HepG2 (cell line): ENCODE measurements around the gene IRF2BPL. TPM values are rescaled to one million over a fixed set of nuclear protein-coding genes. Genes with fewer than 3 reads are reported as not detected.

ENCODE experiments used
- ETV6 ChIP-seq: sonication (generic); formaldehyde crosslinking; conservative IDR thresholded peaks from 2 replicates; pipeline ENCODE4 v1.4.0; 2020; ENCODE audit warnings: missing genetic modification reagents
- KDM2A ChIP-seq: sonication (generic); formaldehyde crosslinking; IDR thresholded peaks from 2 replicates; pipeline ENCODE4 v1.4.0; 2020; ENCODE audit warnings: low read depth, missing genetic modification reagents, borderline replicate concordance
- KLF15 ChIP-seq: sonication (generic); formaldehyde crosslinking; IDR thresholded peaks from 2 replicates; pipeline ENCODE4 v1.8.1; 2023; ENCODE audit warnings: borderline replicate concordance, mild to moderate bottlenecking, inconsistent platforms, missing genetic modification reagents, mixed read lengths
- MBNL3 ChIP-seq: fragments of 250-450 bp; sonication (Bioruptor Pico); conservative IDR thresholded peaks from 2 replicates; pipeline ENCODE4 v1.8.0; 2022; ENCODE audit warnings: mild to moderate bottlenecking, inconsistent platforms
- NFIC ChIP-seq: IDR thresholded peaks from 2 replicates; pipeline ENCODE4 v1.6.1; 2012; ENCODE audit warnings: mild to moderate bottlenecking, low read length, inconsistent platforms
- NFYB ChIP-seq: sonication (generic); formaldehyde crosslinking; IDR thresholded peaks from 2 replicates; pipeline ENCODE4 v1.4.0; 2020; ENCODE audit warnings: missing genetic modification reagents
- PCBP2 ChIP-seq: fragments of 200-400 bp; formaldehyde crosslinking; optimal IDR thresholded peaks from 2 replicates; pipeline ENCODE3; 2018; ENCODE audit warnings: low read length, low read depth; ENCODE audit not compliant: poor library complexity, severe bottlenecking
- POLR2AphosphoS5 ChIP-seq: IDR thresholded peaks from 2 replicates; pipeline ENCODE4 v1.6.1; 2012; ENCODE audit warnings: low read depth, low read length
- RARG ChIP-seq: sonication (generic); formaldehyde crosslinking; IDR thresholded peaks from 2 replicates; pipeline ENCODE4 v1.4.0; 2020; ENCODE audit warnings: low read depth, mild to moderate bottlenecking, missing genetic modification reagents
- RBM22 ChIP-seq: fragments of 200-400 bp; formaldehyde crosslinking; optimal IDR thresholded peaks from 2 replicates; pipeline ENCODE3; 2017; ENCODE audit warnings: mild to moderate bottlenecking, low read length, moderate library complexity
- ZBTB20 ChIP-seq: sonication (generic); formaldehyde crosslinking; IDR thresholded peaks from 2 replicates; pipeline ENCODE4 v1.8.1; 2023; ENCODE audit warnings: missing genetic modification reagents, low read depth, mild to moderate bottlenecking, borderline replicate concordance
- ZNF367 ChIP-seq: sonication (generic); formaldehyde crosslinking; IDR thresholded peaks from 2 replicates; pipeline ENCODE4 v1.4.0; 2020; ENCODE audit warnings: missing genetic modification reagents, borderline replicate concordance
- ZNF607 ChIP-seq: sonication (generic); formaldehyde crosslinking; IDR thresholded peaks from 2 replicates; pipeline ENCODE4 v1.5.1; 2020; ENCODE audit warnings: missing genetic modification reagents, mild to moderate bottlenecking, borderline replicate concordance
- polyA plus RNA-seq, 8 experiments: library from polyadenylated mRNA; depleted of rRNA in 3 of 8; stranded (reverse) in 7 of 8; unstranded in 1 of 8; fragments of >200 nt; fragmentation: Illumina TruSeq in 4 of 8; extraction: Trizol in 4 of 8; gene quantifications; 2 replicates each; pipeline versions ENCODE4 v1.2.1 to v1.2.3, GENCODE V29; 2011 to 2016; ENCODE audit warnings: low read depth in 4 of 8, missing spikeins in 1 of 8, mixed read lengths in 1 of 8; ENCODE audit not compliant: insufficient read depth in 1 of 8
- total RNA-seq, 5 experiments: library from RNA; depleted of rRNA; stranded (reverse); fragments of >200 nt; fragmentation: Illumina TruSeq; extraction: Trizol; gene quantifications; 2 replicates each; pipeline ENCODE4 v1.2.3, GENCODE V29; 2016; ENCODE audit warnings: low read depth in 1 of 5
- TF ChIP-seq, protein P1 (sequence below): sonication (generic); formaldehyde crosslinking; IDR thresholded peaks from 2 replicates; pipeline ENCODE4 v1.4.0; 2020; ENCODE audit warnings: mild to moderate bottlenecking, missing genetic modification reagents
- TF ChIP-seq, protein P2 (sequence below): sonication (generic); formaldehyde crosslinking; IDR thresholded peaks from 2 replicates; pipeline ENCODE4 v1.4.0; 2020; ENCODE audit warnings: missing genetic modification reagents
- TF ChIP-seq, protein P3 (sequence below): IDR thresholded peaks from 2 replicates; pipeline ENCODE4 v1.6.1; 2016; ENCODE audit warnings: missing compliant biosample characterization, missing genetic modification reagents, borderline replicate concordance
- TF ChIP-seq, protein P4 (sequence below): sonication (generic); formaldehyde crosslinking; IDR thresholded peaks from 2 replicates; pipeline ENCODE4 v1.8.0; 2022; ENCODE audit warnings: missing genetic modification reagents, low read depth, mild to moderate bottlenecking, borderline replicate concordance
- TF ChIP-seq, protein P5 (sequence below): sonication (generic); formaldehyde crosslinking; IDR thresholded peaks from 2 replicates; pipeline ENCODE4 v1.4.0; 2020; ENCODE audit warnings: low read depth, mild to moderate bottlenecking, missing genetic modification reagents

IRF2BPL gene
- total and polyA plus RNA-seq, 2 of the 13 experiments (the other 11 are each of a cell fraction or from before 2014, with no cell fraction given) = 6.6 to 8.4 TPM

DNA sequence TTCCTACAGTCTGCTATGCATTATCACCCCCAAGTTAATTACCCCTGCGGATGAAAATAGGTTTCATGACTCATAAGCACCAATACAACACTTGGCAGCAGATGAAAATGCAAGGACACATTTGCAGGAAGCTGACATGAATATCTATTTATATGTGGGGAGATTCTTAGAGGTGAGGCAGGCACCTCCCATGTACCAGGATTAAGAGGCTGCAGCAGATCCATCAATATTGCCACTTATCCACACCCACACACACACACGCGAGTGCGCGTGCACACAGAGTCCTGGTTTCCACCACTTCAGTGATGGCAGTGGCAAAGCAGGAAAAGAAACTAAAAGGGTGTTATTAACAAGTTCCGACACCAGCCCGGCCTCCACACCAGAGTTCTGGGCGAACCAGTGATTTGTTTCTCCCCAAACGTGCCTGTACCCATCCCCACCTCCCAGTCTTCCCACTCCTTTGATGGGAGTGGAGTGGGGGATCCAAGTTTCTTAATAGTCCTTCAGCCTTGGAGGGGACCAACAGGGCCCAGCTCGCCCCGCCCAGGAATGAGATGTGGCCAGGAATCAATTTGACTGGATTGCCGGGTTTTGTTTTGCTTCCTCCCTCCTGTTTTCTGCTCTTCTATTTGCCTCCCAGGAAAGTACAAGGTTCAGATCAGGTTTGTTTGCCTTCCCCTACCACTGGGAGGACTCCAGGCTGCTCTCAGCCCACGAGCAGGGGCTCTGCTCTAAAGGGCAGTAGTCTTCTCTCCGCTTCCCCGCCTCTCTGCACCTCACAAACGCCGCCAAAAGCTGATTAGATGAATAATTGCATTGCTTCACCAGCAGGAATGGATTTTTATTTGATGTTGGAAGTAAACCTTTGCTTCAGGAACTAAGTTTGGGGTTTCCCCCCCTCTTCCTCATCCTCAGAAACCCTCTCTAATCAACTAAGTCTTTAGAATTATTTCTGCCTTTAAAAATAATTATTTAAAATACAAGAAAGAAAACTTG is 5.2 kb downstream of the IRF2BPL start (continued):
- TF ChIP-seq, protein P1, sequence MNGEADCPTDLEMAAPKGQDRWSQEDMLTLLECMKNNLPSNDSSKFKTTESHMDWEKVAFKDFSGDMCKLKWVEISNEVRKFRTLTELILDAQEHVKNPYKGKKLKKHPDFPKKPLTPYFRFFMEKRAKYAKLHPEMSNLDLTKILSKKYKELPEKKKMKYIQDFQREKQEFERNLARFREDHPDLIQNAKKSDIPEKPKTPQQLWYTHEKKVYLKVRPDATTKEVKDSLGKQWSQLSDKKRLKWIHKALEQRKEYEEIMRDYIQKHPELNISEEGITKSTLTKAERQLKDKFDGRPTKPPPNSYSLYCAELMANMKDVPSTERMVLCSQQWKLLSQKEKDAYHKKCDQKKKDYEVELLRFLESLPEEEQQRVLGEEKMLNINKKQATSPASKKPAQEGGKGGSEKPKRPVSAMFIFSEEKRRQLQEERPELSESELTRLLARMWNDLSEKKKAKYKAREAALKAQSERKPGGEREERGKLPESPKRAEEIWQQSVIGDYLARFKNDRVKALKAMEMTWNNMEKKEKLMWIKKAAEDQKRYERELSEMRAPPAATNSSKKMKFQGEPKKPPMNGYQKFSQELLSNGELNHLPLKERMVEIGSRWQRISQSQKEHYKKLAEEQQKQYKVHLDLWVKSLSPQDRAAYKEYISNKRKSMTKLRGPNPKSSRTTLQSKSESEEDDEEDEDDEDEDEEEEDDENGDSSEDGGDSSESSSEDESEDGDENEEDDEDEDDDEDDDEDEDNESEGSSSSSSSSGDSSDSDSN = peak; percentile 40; the same call in 1 of the 2 replicates
- no peak for TF ChIP-seq ZNF607 (CRISPR knock-in tag)
- no peak for TF ChIP-seq MBNL3 (CRISPR knock-in tag)
- TF ChIP-seq NFYB (CRISPR knock-in tag) = peak; percentile 47; the same call in 1 of the 2 replicates
- no peak for TF ChIP-seq PCBP2
- TF ChIP-seq, protein P2, sequence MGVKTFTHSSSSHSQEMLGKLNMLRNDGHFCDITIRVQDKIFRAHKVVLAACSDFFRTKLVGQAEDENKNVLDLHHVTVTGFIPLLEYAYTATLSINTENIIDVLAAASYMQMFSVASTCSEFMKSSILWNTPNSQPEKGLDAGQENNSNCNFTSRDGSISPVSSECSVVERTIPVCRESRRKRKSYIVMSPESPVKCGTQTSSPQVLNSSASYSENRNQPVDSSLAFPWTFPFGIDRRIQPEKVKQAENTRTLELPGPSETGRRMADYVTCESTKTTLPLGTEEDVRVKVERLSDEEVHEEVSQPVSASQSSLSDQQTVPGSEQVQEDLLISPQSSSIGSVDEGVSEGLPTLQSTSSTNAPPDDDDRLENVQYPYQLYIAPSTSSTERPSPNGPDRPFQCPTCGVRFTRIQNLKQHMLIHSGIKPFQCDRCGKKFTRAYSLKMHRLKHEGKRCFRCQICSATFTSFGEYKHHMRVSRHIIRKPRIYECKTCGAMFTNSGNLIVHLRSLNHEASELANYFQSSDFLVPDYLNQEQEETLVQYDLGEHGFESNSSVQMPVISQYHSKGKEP (CRISPR knock-in tag) = no peak
- TF ChIP-seq ETV6 (CRISPR knock-in tag) = no peak
- TF ChIP-seq RBM22 = no peak
- TF ChIP-seq, protein P3, sequence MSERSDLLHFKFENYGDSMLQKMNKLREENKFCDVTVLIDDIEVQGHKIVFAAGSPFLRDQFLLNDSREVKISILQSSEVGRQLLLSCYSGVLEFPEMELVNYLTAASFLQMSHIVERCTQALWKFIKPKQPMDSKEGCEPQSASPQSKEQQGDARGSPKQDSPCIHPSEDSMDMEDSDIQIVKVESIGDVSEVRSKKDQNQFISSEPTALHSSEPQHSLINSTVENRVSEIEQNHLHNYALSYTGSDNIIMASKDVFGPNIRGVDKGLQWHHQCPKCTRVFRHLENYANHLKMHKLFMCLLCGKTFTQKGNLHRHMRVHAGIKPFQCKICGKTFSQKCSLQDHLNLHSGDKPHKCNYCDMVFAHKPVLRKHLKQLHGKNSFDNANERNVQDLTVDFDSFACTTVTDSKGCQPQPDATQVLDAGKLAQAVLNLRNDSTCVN (CRISPR knock-in tag) = no peak; the same call in 1 of the 2 replicates
- no peak for TF ChIP-seq ZBTB20 (CRISPR knock-in tag)
- no peak for TF ChIP-seq ZNF367 (CRISPR knock-in tag)
- peak; percentile 42; the same call in 1 of the 2 replicates for TF ChIP-seq POLR2AphosphoS5
- peak; percentile 39; the same call in 1 of the 2 replicates for TF ChIP-seq KDM2A (CRISPR knock-in tag)
- TF ChIP-seq, protein P4, sequence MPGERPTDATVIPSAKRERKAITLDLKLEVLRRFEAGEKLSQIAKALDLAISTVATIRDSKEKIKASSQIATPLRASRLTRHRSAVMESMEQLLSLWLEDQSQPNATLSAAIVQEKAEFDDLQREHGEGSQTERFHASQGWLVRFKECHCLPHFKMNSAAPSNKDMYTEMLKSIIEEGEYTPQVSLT = no peak
- TF ChIP-seq NFIC = peak; percentile 69; the same call in 1 of the 2 replicates
- TF ChIP-seq RARG (CRISPR knock-in tag) = no peak
- TF ChIP-seq, protein P5, sequence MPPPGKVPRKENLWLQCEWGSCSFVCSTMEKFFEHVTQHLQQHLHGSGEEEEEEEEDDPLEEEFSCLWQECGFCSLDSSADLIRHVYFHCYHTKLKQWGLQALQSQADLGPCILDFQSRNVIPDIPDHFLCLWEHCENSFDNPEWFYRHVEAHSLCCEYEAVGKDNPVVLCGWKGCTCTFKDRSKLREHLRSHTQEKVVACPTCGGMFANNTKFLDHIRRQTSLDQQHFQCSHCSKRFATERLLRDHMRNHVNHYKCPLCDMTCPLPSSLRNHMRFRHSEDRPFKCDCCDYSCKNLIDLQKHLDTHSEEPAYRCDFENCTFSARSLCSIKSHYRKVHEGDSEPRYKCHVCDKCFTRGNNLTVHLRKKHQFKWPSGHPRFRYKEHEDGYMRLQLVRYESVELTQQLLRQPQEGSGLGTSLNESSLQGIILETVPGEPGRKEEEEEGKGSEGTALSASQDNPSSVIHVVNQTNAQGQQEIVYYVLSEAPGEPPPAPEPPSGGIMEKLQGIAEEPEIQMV (CRISPR knock-in tag) = 0 out of 2 replicates have a peak, but pooled peaks have one; percentile 60
- TF ChIP-seq KLF15 (CRISPR knock-in tag) = no peak
